Measurements from ENCODE around the gene CERS6.

The CERS6 gene

DNA sequence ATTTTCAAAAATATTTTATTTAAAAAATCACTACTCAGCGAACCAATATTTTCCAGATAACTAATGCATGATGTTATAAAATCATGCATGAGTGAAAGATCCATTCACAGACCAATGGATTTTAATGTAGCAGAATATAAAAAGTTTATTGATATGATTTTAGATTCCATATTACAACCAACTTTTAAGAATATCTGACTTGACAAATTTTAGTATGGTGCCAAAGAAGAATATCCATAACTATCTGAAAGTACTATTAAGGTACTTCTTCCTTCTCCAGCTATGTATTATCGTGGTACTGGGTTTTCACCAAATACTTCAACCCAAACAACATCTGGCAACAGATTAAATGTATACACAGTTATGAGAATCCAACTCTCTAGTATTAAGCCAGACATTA, 246.5 kb downstream of the CERS6 start:
- no peaks in the 10 kb centered on the region for H3K27me3 Mint-ChIP-seq
- no peak overlapping the region for H3K4me3 Mint-ChIP-seq
- H3K4me1 Mint-ChIP-seq (ENCODE audit: low read depth), result peaks cover 1% of the 10 kb centered on the region
- H3K9me3 Mint-ChIP-seq (ENCODE audit: low read depth), result no peaks in the 10 kb centered on the region
- no peak overlapping the region for H3K27ac Mint-ChIP-seq
- peaks cover 11% of the 10 kb centered on the region for H3K36me3 Mint-ChIP-seq

DNA sequence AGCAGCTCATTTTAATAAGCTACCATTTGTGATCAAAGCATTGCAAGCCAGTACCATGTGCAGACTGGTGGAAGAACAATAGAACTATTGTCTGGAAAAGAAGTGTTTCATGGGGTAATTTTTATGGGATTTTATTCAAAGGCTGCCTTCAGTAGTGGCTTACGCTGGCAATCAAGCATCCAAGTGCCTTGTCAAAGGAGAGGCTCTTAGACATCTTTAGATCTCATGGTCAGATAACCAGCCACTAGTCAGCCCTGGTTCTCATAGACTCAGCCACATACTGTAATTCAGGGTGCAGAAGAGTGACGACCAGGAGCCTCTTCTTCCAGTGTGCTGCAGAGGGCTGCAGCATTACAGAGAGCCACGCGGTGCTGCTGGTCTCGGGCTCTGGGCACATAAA, 247.9 kb downstream of the CERS6 start:
- no peaks in the 10 kb centered on the region for H3K9me3 Mint-ChIP-seq (ENCODE audit: low read depth)
- H3K27ac Mint-ChIP-seq, result no peak overlapping the region
- no peak overlapping the region for H3K4me3 Mint-ChIP-seq
- H3K4me1 Mint-ChIP-seq (ENCODE audit: low read depth), result peaks cover 1% of the 10 kb centered on the region
- H3K36me3 Mint-ChIP-seq, result peaks cover 3% of the 10 kb centered on the region
- no peaks in the 10 kb centered on the region for H3K27me3 Mint-ChIP-seq

- H3K9me3 Mint-ChIP-seq (ENCODE audit: low read depth), result no peaks in the 10 kb centered on the region
These were observed 249.7 kb downstream of the CERS6 start for GRCh38 chr2:168705534-168706470.

GRCh38 chr2:168706806-168707205, 250.7 kb downstream of the CERS6 start:
- H3K9me3 Mint-ChIP-seq (ENCODE audit: low read depth), result no peaks in the 10 kb centered on the region
- no peak overlapping the region for H3K27ac Mint-ChIP-seq
- no peak overlapping the region for H3K4me3 Mint-ChIP-seq
- peaks cover 1% of the 10 kb centered on the region for H3K4me1 Mint-ChIP-seq (ENCODE audit: low read depth)
- H3K36me3 Mint-ChIP-seq, result peaks cover 2% of the 10 kb centered on the region
- no peaks in the 10 kb centered on the region for H3K27me3 Mint-ChIP-seq

More at GRCh38 chr2:168705534-168706470, 249.7 kb downstream of the CERS6 start:
- H3K27me3 Mint-ChIP-seq, result no peaks in the 10 kb centered on the region
- peaks cover 2% of the 10 kb centered on the region for H3K36me3 Mint-ChIP-seq
- H3K4me3 Mint-ChIP-seq, result no peak overlapping the region
- H3K4me1 Mint-ChIP-seq (ENCODE audit: low read depth), result peaks cover 1% of the 10 kb centered on the region
- no peak overlapping the region for H3K27ac Mint-ChIP-seq

GRCh38 chr2:168708080-168708479, 252.0 kb downstream of the CERS6 start:
- Mint-ChIP-seq H3K4me3 (no peak overlapping the region), H3K9me3 (ENCODE audit: low read depth) (no peaks in the 10 kb centered on the region), H3K36me3 (peaks cover 2% of the 10 kb centered on the region)

GRCh38 chr2:168710754-168711467, 254.8 kb downstream of the CERS6 start:
- Mint-ChIP-seq H3K27ac (no peak overlapping the region), H3K9me3 (ENCODE audit: low read depth) (no peaks in the 10 kb centered on the region), H3K27me3 (no peaks in the 10 kb centered on the region), H3K4me3 (no peak overlapping the region), H3K36me3 (peaks cover 6% of the 10 kb centered on the region), H3K4me1 (ENCODE audit: low read depth) (peaks cover 1% of the 10 kb centered on the region)

More at GRCh38 chr2:168708080-168708479, 252.0 kb downstream of the CERS6 start:
- Mint-ChIP-seq H3K4me1 (ENCODE audit: low read depth) (peaks cover 1% of the 10 kb centered on the region), H3K27ac (no peak overlapping the region), H3K27me3 (no peaks in the 10 kb centered on the region)

DNA sequence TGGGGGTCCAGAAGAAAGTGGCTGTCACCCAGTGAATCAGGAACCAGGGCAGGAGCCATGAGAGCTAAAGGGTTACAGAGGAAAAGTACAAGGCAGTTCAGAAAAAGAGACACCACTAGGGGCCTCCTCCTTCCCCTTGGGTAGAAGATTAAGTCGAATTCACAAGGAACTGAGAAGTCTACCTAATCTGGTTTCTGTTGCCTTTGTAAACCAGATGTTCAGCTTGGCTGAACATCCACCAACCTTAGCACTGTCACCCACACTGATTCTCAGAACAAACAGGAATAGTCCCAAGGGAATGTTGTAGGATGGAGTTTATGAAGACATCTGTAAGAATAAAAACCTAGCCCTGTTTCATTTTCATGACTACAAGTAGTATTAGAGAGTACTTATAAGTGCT, 256.0 kb downstream of the CERS6 start:
- Mint-ChIP-seq H3K9me3 (ENCODE audit: low read depth) (no peaks in the 10 kb centered on the region), H3K4me3 (no peak overlapping the region), H3K27me3 (no peaks in the 10 kb centered on the region), H3K36me3 (peaks cover 6% of the 10 kb centered on the region), H3K27ac (no peak overlapping the region), H3K4me1 (ENCODE audit: low read depth) (peaks cover 8% of the 10 kb centered on the region)

DNA sequence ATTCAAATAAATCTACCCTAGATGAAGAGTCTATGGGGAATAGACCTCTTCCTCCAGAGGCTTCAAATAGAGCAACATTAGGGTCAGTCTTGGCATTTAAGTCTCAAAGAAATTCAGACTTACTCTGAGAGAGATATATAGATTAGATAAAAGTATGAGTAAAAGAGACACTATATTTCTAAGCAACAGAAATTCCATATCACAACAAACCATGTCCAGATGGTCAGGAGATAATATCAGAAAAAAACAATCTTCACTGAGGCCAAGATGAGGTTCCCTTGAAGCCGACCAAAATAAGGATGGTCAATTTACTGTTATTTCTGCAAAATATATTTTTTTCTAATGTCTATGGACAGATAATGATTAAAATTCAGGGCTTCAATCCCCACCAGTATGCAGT, 257.3 kb downstream of the CERS6 start:
- Mint-ChIP-seq H3K4me1 (ENCODE audit: low read depth) (peaks cover 17% of the 10 kb centered on the region), H3K4me3 (no peak overlapping the region), H3K36me3 (peaks cover 4% of the 10 kb centered on the region), H3K9me3 (ENCODE audit: low read depth) (no peaks in the 10 kb centered on the region), H3K27me3 (no peaks in the 10 kb centered on the region), H3K27ac (no peak overlapping the region)

DNA sequence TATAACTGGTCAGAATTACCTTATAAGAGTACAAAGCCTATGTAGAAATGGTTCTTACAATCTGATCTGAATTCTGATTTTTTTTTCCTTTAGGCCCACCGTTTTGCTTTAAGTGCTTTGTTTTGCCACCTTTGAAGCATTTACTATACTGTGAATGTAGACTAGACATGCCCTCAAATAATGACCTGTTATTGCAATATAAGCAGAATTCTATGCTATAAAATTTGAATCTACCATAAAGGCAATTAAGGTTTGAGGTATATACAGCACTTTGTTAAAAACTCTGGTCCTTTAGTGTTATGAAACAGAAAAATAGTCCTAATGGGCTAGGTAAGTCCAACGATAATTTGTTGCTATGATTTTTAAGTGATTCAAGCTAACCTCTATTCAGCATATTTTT, 259.8 kb downstream of the CERS6 start:
- Mint-ChIP-seq H3K27ac (no peak overlapping the region), H3K9me3 (ENCODE audit: low read depth) (no peaks in the 10 kb centered on the region), H3K36me3 (peaks cover 18% of the 10 kb centered on the region), H3K27me3 (no peaks in the 10 kb centered on the region), H3K4me1 (ENCODE audit: low read depth) (peaks cover 21% of the 10 kb centered on the region), H3K4me3 (no peak overlapping the region)

DNA sequence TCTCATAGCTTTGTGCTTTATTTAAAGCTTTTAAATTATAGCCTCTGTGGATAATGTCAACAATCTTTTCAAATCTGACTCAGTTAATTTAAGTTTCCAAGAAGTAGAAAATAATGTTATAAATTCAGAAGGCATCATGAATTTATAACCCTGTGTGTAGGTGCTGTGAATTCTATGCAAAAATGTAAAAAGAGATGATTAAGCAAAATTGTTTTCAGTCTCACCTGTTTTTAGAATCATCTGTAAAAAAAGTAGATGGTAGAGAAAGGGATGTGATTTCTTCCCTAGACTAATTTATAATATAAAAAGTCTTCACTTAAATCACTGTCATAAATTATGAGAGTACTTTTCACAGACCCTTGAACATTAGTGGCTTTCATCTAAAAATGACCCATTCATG, 260.8 kb downstream of the CERS6 start:
- Mint-ChIP-seq H3K4me3 (no peak overlapping the region), H3K27ac (no peak overlapping the region), H3K36me3 (peaks cover 20% of the 10 kb centered on the region), H3K27me3 (no peaks in the 10 kb centered on the region), H3K9me3 (ENCODE audit: low read depth) (no peaks in the 10 kb centered on the region), H3K4me1 (ENCODE audit: low read depth) (peaks cover 21% of the 10 kb centered on the region)

GRCh38 chr2:168717790-168718502, 261.9 kb downstream of the CERS6 start:
- no peaks in the 10 kb centered on the region for H3K9me3 Mint-ChIP-seq (ENCODE audit: low read depth)
- peak overlapping the region; percentile 16 for H3K27ac Mint-ChIP-seq
- H3K4me3 Mint-ChIP-seq, result no peak overlapping the region
- no peaks in the 10 kb centered on the region for H3K27me3 Mint-ChIP-seq
- H3K36me3 Mint-ChIP-seq, result peaks cover 26% of the 10 kb centered on the region
- H3K4me1 Mint-ChIP-seq (ENCODE audit: low read depth), result peaks cover 21% of the 10 kb centered on the region

- Mint-ChIP-seq H3K4me1 (ENCODE audit: low read depth) (peaks cover 21% of the 10 kb centered on the region), H3K36me3 (peaks cover 29% of the 10 kb centered on the region), H3K9me3 (ENCODE audit: low read depth) (no peaks in the 10 kb centered on the region), H3K27me3 (no peaks in the 10 kb centered on the region), H3K4me3 (no peak overlapping the region), H3K27ac (no peak overlapping the region)
These were observed 262.6 kb downstream of the CERS6 start for GRCh38 chr2:168718622-168719021.

DNA sequence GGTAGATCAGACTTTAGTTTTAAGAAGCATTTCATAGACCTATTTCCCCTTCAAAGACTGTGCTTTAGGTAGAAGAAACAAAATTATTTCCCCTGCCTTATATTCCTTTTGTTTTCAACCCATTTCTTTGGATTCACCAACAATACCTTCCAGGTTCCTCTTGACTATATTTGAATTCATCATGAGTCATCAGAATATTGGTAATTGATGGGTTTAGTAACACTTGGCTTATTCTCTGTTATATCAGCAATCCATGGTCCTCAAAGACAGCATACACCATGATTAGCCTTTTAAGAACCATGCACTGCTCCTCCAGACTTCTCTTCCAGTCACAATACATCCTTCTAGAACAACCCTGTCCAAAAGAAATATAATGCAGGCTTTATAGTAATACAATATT, 263.4 kb downstream of the CERS6 start:
- Mint-ChIP-seq H3K27me3 (no peaks in the 10 kb centered on the region), H3K4me3 (no peak overlapping the region), H3K9me3 (ENCODE audit: low read depth) (no peaks in the 10 kb centered on the region), H3K27ac (no peak overlapping the region), H3K4me1 (ENCODE audit: low read depth) (peaks cover 21% of the 10 kb centered on the region), H3K36me3 (peaks cover 33% of the 10 kb centered on the region)

- H3K4me1 Mint-ChIP-seq (ENCODE audit: low read depth), result peaks cover 8% of the 10 kb centered on the region
- H3K9me3 Mint-ChIP-seq (ENCODE audit: low read depth), result no peaks in the 10 kb centered on the region
- H3K36me3 Mint-ChIP-seq, result peaks cover 36% of the 10 kb centered on the region
- no peak overlapping the region for H3K27ac Mint-ChIP-seq
- H3K27me3 Mint-ChIP-seq, result no peaks in the 10 kb centered on the region
- H3K4me3 Mint-ChIP-seq, result no peak overlapping the region
These were observed 266.5 kb downstream of the CERS6 start for GRCh38 chr2:168722592-168722991.

All from activated naive CD8-positive, alpha-beta T cell (primary cell).